Activated naive CD8-positive, alpha-beta T cell (primary cell): ENCODE results near the gene RUNX1.

Experiments
- H3K27ac Mint-ChIP-seq: one replicate; pipeline ENCODE4 v1.8.0; 2021; ENCODE audit warnings: mixed read lengths
- H3K27me3 Mint-ChIP-seq: one replicate; pipeline ENCODE4 v1.8.0; 2021; ENCODE audit warnings: mixed read lengths
- H3K36me3 Mint-ChIP-seq: one replicate; pipeline ENCODE4 v1.8.0; 2021; ENCODE audit warnings: mixed read lengths
- H3K4me1 Mint-ChIP-seq: one replicate; pipeline ENCODE4 v1.8.0; 2021; ENCODE audit warnings: low read depth, mixed read lengths
- H3K4me3 Mint-ChIP-seq: one replicate; pipeline ENCODE4 v1.8.0; 2021; ENCODE audit warnings: mild to moderate bottlenecking, mixed read lengths
- H3K9me3 Mint-ChIP-seq: one replicate; pipeline ENCODE4 v1.8.0; 2021; ENCODE audit warnings: low read depth, mixed read lengths

The RUNX1 gene

GRCh38 chr21:34797201-34797525, 251.9 kb downstream of the RUNX1 start:
- Mint-ChIP-seq H3K4me1 (peaks cover 5% of the 10 kb centered on the region), H3K27me3 (no peaks in the 10 kb centered on the region), H3K27ac (peak overlapping the region; percentile 54), H3K4me3 (no peak overlapping the region), H3K9me3 (no peaks in the 10 kb centered on the region), H3K36me3 (peaks cover 8% of the 10 kb centered on the region)

DNA sequence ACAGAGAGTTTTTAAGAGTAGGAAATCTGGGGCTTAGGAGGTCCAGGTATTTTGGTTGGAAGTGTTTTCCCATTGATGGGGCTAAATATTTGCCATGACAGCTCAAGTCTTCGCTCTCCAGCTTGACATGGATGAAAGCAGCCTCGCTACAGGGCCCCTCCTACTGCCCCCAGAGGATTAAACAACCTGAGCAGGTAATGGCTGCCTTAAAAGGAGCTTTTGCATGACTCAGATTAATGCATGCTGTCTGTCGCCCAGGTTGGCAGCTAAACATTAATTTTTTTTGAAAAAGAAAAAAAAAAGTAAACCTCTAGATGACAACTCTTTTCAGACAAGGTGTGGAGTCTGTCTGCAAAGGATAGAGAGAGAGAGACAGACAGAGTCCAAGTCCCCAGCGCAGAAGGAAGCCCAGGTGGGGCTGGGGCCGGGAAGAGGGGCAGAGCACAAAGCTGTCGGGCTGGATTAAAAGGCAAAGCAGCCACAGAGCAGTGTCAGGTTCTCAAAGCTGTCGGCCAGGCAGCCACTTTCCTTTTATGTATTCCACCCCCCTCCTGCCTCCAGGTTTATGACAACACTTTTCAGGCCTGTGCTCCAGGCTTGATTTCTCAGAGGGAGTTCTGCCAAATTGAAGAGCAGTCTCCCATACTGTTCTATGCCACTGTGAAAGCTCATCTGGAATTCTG, 252.4 kb downstream of the RUNX1 start:
- H3K36me3 Mint-ChIP-seq: peaks cover 8% of the 10 kb centered on the region
- peak overlapping the region; percentile 16 for H3K27ac Mint-ChIP-seq
- no peaks in the 10 kb centered on the region for H3K9me3 Mint-ChIP-seq
- peaks cover 1% of the 10 kb centered on the region for H3K4me1 Mint-ChIP-seq
- H3K27me3 Mint-ChIP-seq: no peaks in the 10 kb centered on the region
- H3K4me3 Mint-ChIP-seq: no peak overlapping the region

DNA sequence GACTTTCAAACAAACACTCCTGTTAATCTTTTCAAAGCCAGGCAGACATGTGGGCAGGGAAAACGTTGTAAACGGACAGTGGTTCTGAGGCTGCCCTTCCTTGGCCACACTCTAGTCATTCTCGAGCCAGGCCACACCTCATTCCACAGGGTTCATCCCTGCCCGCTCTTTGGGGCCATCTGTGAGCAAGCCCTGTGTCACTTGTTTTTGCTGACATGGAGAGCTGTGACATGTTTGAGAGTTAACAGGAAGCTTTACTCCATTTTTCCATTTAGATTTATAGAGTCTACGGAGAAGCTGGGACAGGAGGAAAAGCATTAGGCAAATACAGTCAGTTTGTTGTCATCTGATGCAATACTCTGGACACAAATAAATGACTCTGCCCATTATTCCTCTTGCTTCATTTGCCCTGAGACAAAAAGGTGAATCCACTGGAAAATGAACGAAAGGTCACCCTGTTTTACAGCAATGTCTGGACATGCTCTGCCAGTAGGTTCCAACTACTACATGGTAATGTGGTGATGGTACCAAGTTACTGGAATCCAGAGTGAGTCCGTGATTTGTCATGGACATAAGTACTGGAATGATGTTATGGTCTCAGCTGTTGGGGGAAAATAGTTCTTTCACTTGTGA, 253.4 kb downstream of the RUNX1 start:
- Mint-ChIP-seq H3K9me3 (no peaks in the 10 kb centered on the region), H3K27ac (peak overlapping the region; percentile 17), H3K4me3 (no peak overlapping the region), H3K27me3 (no peaks in the 10 kb centered on the region), H3K36me3 (peaks cover 8% of the 10 kb centered on the region), H3K4me1 (no peaks in the 10 kb centered on the region)

DNA sequence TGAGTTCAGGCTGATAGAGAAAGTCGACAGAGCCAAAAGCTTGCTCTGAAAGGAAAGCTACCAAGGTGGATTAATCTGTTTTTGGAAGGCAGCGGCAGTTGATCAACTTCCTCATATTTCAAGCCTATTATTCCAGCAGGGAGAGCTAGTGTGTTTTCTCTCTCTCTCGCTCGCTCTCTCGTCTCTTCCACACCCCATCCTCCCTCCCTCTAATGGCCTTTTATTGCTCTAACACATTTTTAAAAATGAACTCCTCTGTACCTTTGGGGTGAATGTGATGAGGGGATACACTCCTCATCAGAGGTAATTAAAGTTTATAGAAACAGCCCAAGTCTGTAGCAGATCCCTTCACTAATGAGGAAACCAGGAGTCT, 253.9 kb downstream of the RUNX1 start:
- peak overlapping the region; percentile 17 for H3K27ac Mint-ChIP-seq
- peaks cover 8% of the 10 kb centered on the region for H3K36me3 Mint-ChIP-seq
- H3K27me3 Mint-ChIP-seq: no peaks in the 10 kb centered on the region
- H3K4me3 Mint-ChIP-seq: no peak overlapping the region
- H3K4me1 Mint-ChIP-seq: no peaks in the 10 kb centered on the region
- no peaks in the 10 kb centered on the region for H3K9me3 Mint-ChIP-seq

DNA sequence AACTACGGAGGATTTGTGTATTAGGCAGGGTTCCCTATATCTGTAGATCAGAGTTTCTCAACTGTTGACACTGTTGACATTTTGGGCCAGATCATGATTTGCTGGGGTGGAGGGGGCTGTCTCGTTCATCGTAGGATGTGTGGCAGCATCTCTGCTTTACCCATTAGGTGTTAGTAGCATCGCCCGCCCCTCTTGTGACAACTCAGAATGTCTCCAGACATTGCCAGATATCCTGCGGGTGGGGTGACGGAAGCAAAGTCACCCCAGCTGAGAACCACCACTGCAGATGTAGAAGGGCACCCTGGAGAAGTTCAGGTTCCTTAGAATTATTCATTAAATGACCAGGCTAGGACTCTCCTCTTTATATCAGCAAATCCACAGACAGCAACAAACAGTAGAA, 254.4 kb downstream of the RUNX1 start:
- Mint-ChIP-seq H3K9me3 (no peaks in the 10 kb centered on the region), H3K4me3 (no peak overlapping the region), H3K36me3 (peaks cover 8% of the 10 kb centered on the region), H3K27me3 (no peaks in the 10 kb centered on the region), H3K27ac (no peak overlapping the region), H3K4me1 (no peaks in the 10 kb centered on the region)

GRCh38 chr21:34793471-34793870, 255.6 kb downstream of the RUNX1 start:
- Mint-ChIP-seq H3K36me3 (peaks cover 4% of the 10 kb centered on the region), H3K27ac (no peak overlapping the region), H3K9me3 (no peaks in the 10 kb centered on the region), H3K27me3 (no peaks in the 10 kb centered on the region), H3K4me1 (no peaks in the 10 kb centered on the region), H3K4me3 (no peak overlapping the region)

GRCh38 chr21:34792504-34793089, 256.5 kb downstream of the RUNX1 start:
- H3K27me3 Mint-ChIP-seq: no peaks in the 10 kb centered on the region
- no peaks in the 10 kb centered on the region for H3K4me1 Mint-ChIP-seq
- H3K27ac Mint-ChIP-seq: no peak overlapping the region
- H3K4me3 Mint-ChIP-seq: no peak overlapping the region
- H3K9me3 Mint-ChIP-seq: no peaks in the 10 kb centered on the region
- H3K36me3 Mint-ChIP-seq: peaks cover 4% of the 10 kb centered on the region

DNA sequence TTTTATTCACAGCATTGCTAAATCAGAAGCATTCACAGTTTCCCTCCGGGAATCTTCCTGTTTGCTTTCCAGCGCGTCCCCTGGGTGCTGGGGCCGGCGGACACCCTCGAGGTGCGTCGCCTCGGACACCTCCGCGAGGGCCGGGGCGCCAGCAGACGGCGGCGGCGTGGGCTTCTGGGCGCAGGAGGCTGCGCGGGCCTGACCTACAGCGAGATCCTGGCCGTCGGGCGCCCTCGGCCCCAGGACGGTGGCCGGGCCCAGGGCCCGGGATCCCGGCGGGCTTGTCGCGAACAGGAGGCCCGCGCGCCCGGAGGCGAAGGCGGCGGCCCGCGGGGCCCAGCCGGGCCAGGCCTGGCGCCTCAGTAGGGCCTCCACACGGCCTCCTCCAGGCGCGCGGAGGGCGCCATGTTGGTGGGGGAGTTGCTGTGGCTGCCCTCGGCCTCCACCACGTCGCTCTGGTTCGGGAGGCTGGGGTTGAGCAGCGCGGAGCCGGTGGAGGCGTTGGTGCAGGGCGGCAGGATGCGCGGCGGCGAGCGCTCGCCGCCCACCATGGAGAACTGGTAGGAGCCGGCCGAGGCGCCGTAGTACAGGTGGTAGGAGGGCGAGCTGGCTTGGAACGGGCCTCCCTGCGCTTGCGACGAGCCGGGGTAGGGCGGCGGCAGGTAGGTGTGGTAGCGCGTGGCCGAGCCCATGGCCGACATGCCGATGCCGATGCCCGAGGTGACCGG, 257.2 kb downstream of the RUNX1 start:
- Mint-ChIP-seq H3K4me3 (no peak overlapping the region), H3K4me1 (no peaks in the 10 kb centered on the region), H3K9me3 (no peaks in the 10 kb centered on the region), H3K27me3 (no peaks in the 10 kb centered on the region), H3K36me3 (peaks cover 4% of the 10 kb centered on the region), H3K27ac (no peak overlapping the region)

DNA sequence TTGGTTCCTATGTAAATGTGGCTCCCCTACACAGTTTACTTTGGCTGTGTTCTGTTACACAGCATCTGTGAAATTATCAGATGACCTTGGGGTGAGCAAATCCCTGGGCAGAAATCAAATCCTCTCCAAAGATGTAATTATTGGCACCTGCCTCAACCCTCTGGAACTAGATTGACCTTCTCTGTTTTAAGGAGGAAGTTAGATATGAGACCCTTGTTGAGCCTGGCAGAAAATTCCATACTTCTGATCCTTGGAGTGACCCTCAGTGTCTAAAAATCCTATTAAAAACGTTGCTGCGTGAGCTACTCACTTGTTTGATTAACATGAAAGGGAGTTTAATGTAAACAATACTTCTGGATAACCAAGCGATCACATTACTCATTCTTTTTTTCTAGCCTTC, 258.3 kb downstream of the RUNX1 start:
- H3K4me1 Mint-ChIP-seq: no peaks in the 10 kb centered on the region
- no peaks in the 10 kb centered on the region for H3K27me3 Mint-ChIP-seq
- H3K9me3 Mint-ChIP-seq: no peaks in the 10 kb centered on the region
- H3K36me3 Mint-ChIP-seq: peaks cover under 1% of the 10 kb centered on the region
- no peak overlapping the region for H3K27ac Mint-ChIP-seq
- H3K4me3 Mint-ChIP-seq: no peak overlapping the region

- Mint-ChIP-seq H3K4me3 (no peak overlapping the region), H3K4me1 (peaks cover under 1% of the 10 kb centered on the region), H3K27me3 (no peaks in the 10 kb centered on the region), H3K27ac (no peak overlapping the region), H3K36me3 (no peaks in the 10 kb centered on the region), H3K9me3 (no peaks in the 10 kb centered on the region)
These were observed 258.8 kb downstream of the RUNX1 start for GRCh38 chr21:34790341-34790740.

DNA sequence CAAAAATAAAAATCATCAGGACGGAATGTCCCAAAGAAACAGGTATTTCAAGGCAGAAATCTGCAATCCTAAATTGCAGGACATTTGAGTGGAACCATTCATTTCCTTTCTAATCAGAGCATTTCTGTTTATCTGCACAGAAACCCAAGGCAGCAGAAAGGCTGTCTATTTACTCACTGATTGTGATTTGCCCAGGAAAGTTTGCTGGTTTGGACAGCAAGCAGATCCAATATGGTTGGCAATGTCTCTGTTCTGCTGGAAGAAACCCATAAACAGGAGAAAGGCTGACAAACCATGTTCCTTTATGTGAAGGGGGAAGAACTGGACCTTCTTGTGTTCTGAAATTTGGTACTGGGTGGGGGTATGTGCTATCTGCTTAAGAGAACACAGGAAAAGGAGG, 260.2 kb downstream of the RUNX1 start:
- H3K36me3 Mint-ChIP-seq: no peaks in the 10 kb centered on the region
- peaks cover 2% of the 10 kb centered on the region for H3K4me1 Mint-ChIP-seq
- peak overlapping the region; percentile 75 for H3K27ac Mint-ChIP-seq
- no peaks in the 10 kb centered on the region for H3K9me3 Mint-ChIP-seq
- no peak overlapping the region for H3K4me3 Mint-ChIP-seq
- no peaks in the 10 kb centered on the region for H3K27me3 Mint-ChIP-seq

GRCh38 chr21:34783815-34784214, 265.3 kb downstream of the RUNX1 start:
- no peak overlapping the region for H3K27ac Mint-ChIP-seq
- H3K4me1 Mint-ChIP-seq: peaks cover 2% of the 10 kb centered on the region
- no peaks in the 10 kb centered on the region for H3K27me3 Mint-ChIP-seq
- no peak overlapping the region for H3K4me3 Mint-ChIP-seq
- no peaks in the 10 kb centered on the region for H3K9me3 Mint-ChIP-seq
- H3K36me3 Mint-ChIP-seq: no peaks in the 10 kb centered on the region

- H3K27ac Mint-ChIP-seq: no peak overlapping the region
- H3K27me3 Mint-ChIP-seq: no peaks in the 10 kb centered on the region
- H3K4me1 Mint-ChIP-seq: peaks cover 2% of the 10 kb centered on the region
- H3K36me3 Mint-ChIP-seq: no peaks in the 10 kb centered on the region
- no peak overlapping the region for H3K4me3 Mint-ChIP-seq
- H3K9me3 Mint-ChIP-seq: no peaks in the 10 kb centered on the region
These were observed 266.4 kb downstream of the RUNX1 start for GRCh38 chr21:34782506-34783360.

GRCh38 chr21:34781526-34781925, 267.6 kb downstream of the RUNX1 start:
- Mint-ChIP-seq H3K4me1 (peaks cover 2% of the 10 kb centered on the region), H3K27me3 (no peaks in the 10 kb centered on the region), H3K4me3 (no peak overlapping the region), H3K9me3 (no peaks in the 10 kb centered on the region), H3K27ac (no peak overlapping the region), H3K36me3 (no peaks in the 10 kb centered on the region)

GRCh38 chr21:34779860-34780259, 269.2 kb downstream of the RUNX1 start:
- no peak overlapping the region for H3K4me3 Mint-ChIP-seq
- H3K9me3 Mint-ChIP-seq: no peaks in the 10 kb centered on the region
- H3K4me1 Mint-ChIP-seq: no peaks in the 10 kb centered on the region
- H3K27me3 Mint-ChIP-seq: peaks cover 6% of the 10 kb centered on the region
- no peaks in the 10 kb centered on the region for H3K36me3 Mint-ChIP-seq
- no peak overlapping the region for H3K27ac Mint-ChIP-seq
